Thoracic aorta (tissue), 2 donors: ENCODE measurements around the gene CCDC141. TPM values are rescaled to one million over a fixed set of nuclear protein-coding genes. Genes with fewer than 3 reads are reported as not detected.

Source experiments
- ATAC-seq: fragments of 150-250 bp; one replicate; pipeline ENCODE4 v1.8.0; 2017; ENCODE audit warnings: low read depth; ENCODE audit not compliant: insufficient number of reproducible peaks, low FRiP score
- DNase-seq: peaks from one replicate; pipeline ENCODE4 v3.0.0-alpha.2; 2020; ENCODE audit warnings: low spot score
- H3K27ac ChIP-seq, 2 donors: fragments of 200-600 bp; sonication (generic); 1 replicate in 1 of 2; 2 replicates in 1 of 2; pipeline ENCODE4 v1.5.1; 2016; ENCODE audit warnings: mild to moderate bottlenecking in 2 of 2, moderate library complexity in 2 of 2
- H3K27me3 ChIP-seq: fragments of 200-600 bp; sonication (generic); replicated peaks from 2 replicates; pipeline ENCODE4 v1.6.0; 2016; ENCODE audit warnings: mild to moderate bottlenecking; ENCODE audit not compliant: insufficient read depth
- H3K36me3 ChIP-seq: fragments of 200-600 bp; sonication (generic); one replicate; pipeline ENCODE4 v1.5.1; 2016
- H3K4me1 ChIP-seq, 2 donors: fragments of 200-600 bp; sonication (generic); 1 replicate in 1 of 2; 2 replicates in 1 of 2; pipeline versions ENCODE4 v1.5.1 to v1.6.0; 2016; ENCODE audit warnings: low read depth in 2 of 2, mild to moderate bottlenecking in 1 of 2; ENCODE audit not compliant: control insufficient read depth in 1 of 2
- H3K4me3 ChIP-seq: fragments of 200-600 bp; sonication (generic); 2 replicates; pipeline ENCODE4 v1.5.1; 2016; ENCODE audit warnings: mild to moderate bottlenecking
- H3K9me3 ChIP-seq: fragments of 200-600 bp; sonication (generic); 2 replicates; pipeline ENCODE4 v1.5.1; 2016
- total RNA-seq, 2 donors: library from RNA; depleted of rRNA; stranded (reverse); fragments of >200 nt; gene quantifications; one replicate each; pipeline versions ENCODE4 v1.1.0 to v1.2.3, GENCODE V29; 2016
- TF ChIP-seq, protein P1 (sequence below): fragments of 200-600 bp; sonication (generic); IDR thresholded peaks from one replicate; pipeline ENCODE4 v1.5.1; 2019; ENCODE audit warnings: antibody characterized with exemption

Gene CCDC141
- total RNA-seq, 2 donors from 2014 or later = 2.4 to 4.8 TPM

DNA sequence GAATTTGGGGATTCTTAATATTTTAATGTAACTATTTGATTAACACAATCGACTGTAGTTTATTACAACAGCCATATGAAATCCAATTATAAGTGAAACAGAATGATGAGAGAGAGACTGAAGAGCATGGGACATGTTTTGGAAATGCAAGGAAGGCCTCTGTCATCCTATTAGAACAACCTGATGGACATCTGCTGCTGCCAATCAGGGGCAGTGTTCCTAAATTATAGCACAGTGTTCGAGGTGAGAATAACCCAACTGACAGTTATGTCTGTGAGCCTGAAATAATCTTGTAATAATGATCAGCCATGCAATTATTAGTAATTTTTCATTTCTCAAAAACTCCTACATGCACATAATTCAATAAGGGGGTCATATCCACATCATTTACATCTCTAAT, 73.6 kb downstream of the CCDC141 start:
- Histone ChIP-seq H3K4me3 (no peak overlapping the region), H3K4me1 (no peaks in the 10 kb centered on the region), H3K36me3 (no peaks in the 10 kb centered on the region), H3K27ac (no peak overlapping the region), H3K9me3 (no peaks in the 10 kb centered on the region), H3K27me3 (no peaks in the 10 kb centered on the region)
- DNase-seq = no peak
- TF ChIP-seq, protein P1, sequence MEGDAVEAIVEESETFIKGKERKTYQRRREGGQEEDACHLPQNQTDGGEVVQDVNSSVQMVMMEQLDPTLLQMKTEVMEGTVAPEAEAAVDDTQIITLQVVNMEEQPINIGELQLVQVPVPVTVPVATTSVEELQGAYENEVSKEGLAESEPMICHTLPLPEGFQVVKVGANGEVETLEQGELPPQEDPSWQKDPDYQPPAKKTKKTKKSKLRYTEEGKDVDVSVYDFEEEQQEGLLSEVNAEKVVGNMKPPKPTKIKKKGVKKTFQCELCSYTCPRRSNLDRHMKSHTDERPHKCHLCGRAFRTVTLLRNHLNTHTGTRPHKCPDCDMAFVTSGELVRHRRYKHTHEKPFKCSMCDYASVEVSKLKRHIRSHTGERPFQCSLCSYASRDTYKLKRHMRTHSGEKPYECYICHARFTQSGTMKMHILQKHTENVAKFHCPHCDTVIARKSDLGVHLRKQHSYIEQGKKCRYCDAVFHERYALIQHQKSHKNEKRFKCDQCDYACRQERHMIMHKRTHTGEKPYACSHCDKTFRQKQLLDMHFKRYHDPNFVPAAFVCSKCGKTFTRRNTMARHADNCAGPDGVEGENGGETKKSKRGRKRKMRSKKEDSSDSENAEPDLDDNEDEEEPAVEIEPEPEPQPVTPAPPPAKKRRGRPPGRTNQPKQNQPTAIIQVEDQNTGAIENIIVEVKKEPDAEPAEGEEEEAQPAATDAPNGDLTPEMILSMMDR = no peak
- ATAC-seq = no peak

DNA sequence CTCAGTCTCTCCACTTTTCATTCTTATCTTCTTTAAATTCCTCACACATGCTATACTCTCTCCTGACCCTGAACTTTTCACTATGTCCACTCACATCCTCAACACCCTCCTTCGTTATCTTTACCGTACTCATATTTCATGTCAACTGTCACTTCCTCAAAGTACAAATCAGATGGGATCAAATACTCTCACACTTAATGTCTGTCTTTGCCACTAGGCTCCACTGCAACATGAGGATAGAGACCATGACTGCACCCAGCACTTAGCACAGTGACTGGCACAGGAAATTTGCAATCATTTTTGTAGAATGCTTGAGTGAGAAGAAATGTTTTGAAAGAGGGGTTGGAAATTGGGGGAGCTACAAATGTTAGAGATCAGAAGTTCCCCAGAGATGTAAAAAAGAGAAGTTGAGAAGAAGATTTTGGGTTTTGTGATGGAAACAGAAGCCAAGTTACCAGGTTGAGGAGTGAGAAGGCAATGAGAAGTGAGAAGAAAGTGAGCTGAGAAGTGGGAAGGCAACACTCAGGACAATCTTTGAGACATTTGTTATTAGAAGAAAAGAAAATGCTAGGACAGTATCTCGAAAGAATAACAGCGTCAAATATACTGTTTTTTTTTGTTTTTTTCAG, 87.0 kb downstream of the CCDC141 start:
- Histone ChIP-seq H3K27me3 (no peaks in the 10 kb centered on the region), H3K27ac (no peak overlapping the region), H3K9me3 (no peaks in the 10 kb centered on the region), H3K4me1 (no peaks in the 10 kb centered on the region), H3K4me3 (no peak overlapping the region), H3K36me3 (no peaks in the 10 kb centered on the region)
- DNase-seq = no peak
- ATAC-seq = no peak
- TF ChIP-seq, protein P1 = no peak

DNA sequence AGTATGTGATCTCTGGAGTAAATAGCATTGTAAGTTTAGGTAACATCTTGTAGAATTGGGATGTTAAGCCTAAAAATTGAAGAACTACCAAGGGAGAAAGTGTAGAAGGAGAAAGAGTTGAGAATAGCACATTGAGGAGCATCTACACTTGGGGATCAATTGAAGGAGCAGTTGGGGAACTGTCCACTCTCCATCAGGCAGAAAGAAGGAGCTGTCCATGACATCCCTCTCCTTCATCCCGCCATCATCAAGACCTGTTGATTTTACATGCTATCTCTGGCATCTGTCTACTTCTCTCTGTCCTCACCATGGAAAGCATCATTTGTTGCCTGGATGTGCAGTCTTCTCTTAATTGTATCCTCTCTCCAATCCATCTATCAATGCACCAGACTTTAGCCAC, 87.8 kb downstream of the CCDC141 start:
- H3K36me3 ChIP-seq = no peaks in the 10 kb centered on the region
- H3K9me3 ChIP-seq = no peaks in the 10 kb centered on the region
- no peak overlapping the region for H3K27ac ChIP-seq
- H3K4me3 ChIP-seq = no peak overlapping the region
- H3K27me3 ChIP-seq = no peaks in the 10 kb centered on the region
- TF ChIP-seq, protein P1 = no peak
- DNase-seq = no peak
- no peak for ATAC-seq
- no peaks in the 10 kb centered on the region for H3K4me1 ChIP-seq

DNA sequence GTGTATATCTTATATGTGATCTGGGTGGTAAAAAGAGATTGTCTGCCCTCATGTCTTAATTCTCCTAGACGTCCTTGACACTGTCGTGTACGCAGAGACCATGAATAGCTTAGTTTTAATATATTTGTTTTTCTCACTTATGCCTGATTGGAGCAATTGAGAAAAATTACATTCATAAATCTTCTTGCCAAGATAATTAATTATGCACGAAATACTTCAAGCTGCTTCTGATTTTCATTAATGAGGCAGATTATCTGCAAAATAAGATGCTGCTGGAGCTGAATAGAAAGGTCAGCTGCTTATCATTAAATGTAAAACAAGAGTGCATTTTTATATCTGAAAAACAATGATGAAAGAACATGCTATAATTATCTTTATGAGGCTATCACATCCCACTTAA, 95.9 kb downstream of the CCDC141 start:
- DNase-seq = no peak
- H3K4me1 ChIP-seq = no peaks in the 10 kb centered on the region

DNA sequence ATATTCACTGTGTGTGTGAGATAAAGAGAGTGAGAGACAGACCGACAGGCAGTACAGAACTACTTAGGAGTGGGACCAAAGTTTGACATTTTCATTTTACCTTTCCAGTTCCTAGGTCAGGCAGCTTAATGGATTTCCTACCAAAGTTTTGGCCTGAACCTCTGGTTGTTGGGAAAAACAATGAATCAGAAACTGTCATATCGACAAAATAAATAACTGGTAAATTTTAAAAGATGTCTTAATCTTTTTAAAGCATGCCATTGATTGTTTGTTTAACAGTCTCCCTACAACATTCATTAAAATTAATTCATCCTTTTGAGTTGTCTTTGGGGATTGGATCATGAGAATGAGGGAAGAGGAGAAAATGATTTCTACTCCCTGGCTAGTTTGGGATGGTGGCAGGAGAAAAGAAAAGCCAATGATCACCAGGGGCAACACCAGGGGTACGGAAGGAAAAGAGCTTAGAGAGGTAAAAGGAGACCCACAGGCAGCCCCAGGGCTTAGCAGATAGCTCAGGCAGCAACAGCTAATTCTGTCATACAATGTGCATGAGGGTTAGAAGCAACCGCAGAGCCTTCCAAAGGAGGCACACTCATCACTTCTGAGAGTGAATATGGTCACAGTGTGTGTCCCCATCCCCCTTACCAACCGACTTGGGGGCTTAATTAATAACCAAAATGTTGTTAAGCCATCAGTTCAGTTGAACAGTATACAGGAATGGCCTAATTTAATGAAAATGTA, 98.5 kb downstream of the CCDC141 start:
- Histone ChIP-seq H3K4me3 (no peak overlapping the region), H3K27me3 (no peaks in the 10 kb centered on the region), H3K9me3 (no peaks in the 10 kb centered on the region), H3K27ac (no peak overlapping the region), H3K36me3 (no peaks in the 10 kb centered on the region), H3K4me1 (no peaks in the 10 kb centered on the region)
- TF ChIP-seq, protein P1 = no peak
- ATAC-seq (no peak), DNase-seq (no peak)

More for the DNA sequence above, 95.9 kb downstream of the CCDC141 start:
- Histone ChIP-seq H3K27me3 (no peaks in the 10 kb centered on the region), H3K4me3 (no peak overlapping the region), H3K36me3 (no peaks in the 10 kb centered on the region), H3K27ac (no peak overlapping the region), H3K9me3 (no peaks in the 10 kb centered on the region)
- TF ChIP-seq, protein P1 = no peak
- ATAC-seq = no peak
